PFSK-1 (cell line): ENCODE results near the gene ALG9.

ENCODE experiments used
- FOXP2 ChIP-seq: optimal IDR thresholded peaks from 2 replicates; pipeline ENCODE3; 2011; ENCODE audit warnings: borderline replicate concordance, control low read depth, inconsistent platforms; ENCODE audit not compliant: insufficient read depth; ENCODE audit errors: extremely low read length, extremely low read depth
- POLR2AphosphoS5 ChIP-seq: IDR thresholded peaks from 2 replicates; pipeline ENCODE4 v1.6.1; 2012; ENCODE audit warnings: low read depth, mild to moderate bottlenecking, control low read depth, low read length, moderate library complexity
- SIN3A ChIP-seq: IDR thresholded peaks from 2 replicates; pipeline ENCODE4 v1.6.1; 2012; ENCODE audit warnings: mild to moderate bottlenecking, low read length, moderate library complexity, borderline replicate concordance; ENCODE audit not compliant: insufficient read depth
- TAF1 ChIP-seq: IDR thresholded peaks from 2 replicates; pipeline ENCODE4 v1.6.1; 2012; ENCODE audit warnings: low read length, control low read depth, borderline replicate concordance; ENCODE audit not compliant: insufficient read depth
- TF ChIP-seq, protein P1 (sequence below), 2 experiments: IDR thresholded peaks; 2 replicates each; pipeline versions ENCODE4 v1.6.1 to v1.8.0; 2011 to 2012; ENCODE audit warnings: low read depth in 2 of 2, low read length in 2 of 2, control low read depth in 1 of 2, inconsistent platforms in 1 of 2, mild to moderate bottlenecking in 1 of 2, moderate library complexity in 1 of 2; ENCODE audit not compliant: insufficient read depth in 1 of 2

ALG9 gene

DNA sequence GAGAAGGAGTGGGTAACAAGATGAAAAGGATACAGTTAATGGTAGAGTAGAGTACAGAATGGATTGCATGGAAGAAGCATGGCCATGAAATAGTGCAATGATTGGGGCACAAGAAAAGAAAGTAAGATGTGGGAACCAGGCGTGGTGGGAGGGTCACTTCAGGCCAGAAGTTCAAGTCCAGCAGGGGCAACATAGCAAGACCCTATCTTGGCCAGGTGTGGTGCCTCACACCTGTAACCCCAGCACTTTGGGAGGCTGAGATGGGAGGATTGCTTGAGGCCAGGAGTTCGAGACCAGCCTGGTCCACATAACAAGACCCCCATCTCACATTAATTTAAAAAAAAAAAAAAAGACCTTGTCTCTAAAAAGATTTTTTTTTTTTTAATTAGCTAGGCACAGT is 45.9 kb upstream of the ALG9 start:
- TF ChIP-seq TAF1 (no peak), SIN3A (no peak), FOXP2 (no peak), POLR2AphosphoS5 (no peak)
- TF ChIP-seq, protein P1, sequence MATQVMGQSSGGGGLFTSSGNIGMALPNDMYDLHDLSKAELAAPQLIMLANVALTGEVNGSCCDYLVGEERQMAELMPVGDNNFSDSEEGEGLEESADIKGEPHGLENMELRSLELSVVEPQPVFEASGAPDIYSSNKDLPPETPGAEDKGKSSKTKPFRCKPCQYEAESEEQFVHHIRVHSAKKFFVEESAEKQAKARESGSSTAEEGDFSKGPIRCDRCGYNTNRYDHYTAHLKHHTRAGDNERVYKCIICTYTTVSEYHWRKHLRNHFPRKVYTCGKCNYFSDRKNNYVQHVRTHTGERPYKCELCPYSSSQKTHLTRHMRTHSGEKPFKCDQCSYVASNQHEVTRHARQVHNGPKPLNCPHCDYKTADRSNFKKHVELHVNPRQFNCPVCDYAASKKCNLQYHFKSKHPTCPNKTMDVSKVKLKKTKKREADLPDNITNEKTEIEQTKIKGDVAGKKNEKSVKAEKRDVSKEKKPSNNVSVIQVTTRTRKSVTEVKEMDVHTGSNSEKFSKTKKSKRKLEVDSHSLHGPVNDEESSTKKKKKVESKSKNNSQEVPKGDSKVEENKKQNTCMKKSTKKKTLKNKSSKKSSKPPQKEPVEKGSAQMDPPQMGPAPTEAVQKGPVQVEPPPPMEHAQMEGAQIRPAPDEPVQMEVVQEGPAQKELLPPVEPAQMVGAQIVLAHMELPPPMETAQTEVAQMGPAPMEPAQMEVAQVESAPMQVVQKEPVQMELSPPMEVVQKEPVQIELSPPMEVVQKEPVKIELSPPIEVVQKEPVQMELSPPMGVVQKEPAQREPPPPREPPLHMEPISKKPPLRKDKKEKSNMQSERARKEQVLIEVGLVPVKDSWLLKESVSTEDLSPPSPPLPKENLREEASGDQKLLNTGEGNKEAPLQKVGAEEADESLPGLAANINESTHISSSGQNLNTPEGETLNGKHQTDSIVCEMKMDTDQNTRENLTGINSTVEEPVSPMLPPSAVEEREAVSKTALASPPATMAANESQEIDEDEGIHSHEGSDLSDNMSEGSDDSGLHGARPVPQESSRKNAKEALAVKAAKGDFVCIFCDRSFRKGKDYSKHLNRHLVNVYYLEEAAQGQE (IDR thresholded peaks at IDR 0.05; ENCODE audit: insufficient read depth in 1 of 2, low read depth in 2 of 2, low read length in 2 of 2), result no peak

DNA sequence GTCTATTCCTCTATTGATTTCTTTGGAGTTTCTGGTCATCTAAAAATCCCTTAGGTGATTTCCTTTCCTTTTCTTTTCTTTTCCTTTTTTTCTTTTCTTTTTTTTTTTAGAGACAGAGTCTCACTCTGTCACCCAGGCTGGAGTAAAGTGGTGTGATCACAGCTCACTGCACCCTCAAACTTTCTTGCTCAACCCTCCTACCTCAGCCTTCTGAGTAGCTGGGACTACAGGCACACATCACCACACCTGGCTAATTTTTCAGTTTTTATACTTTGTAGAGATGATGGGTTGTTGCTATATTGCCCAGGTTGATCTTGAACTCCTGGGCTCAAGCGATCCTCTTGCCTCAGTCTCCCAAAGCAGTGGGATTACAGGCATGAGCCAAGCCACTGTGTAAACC is 45.4 kb upstream of the ALG9 start:
- TF ChIP-seq POLR2AphosphoS5 (no peak), FOXP2 (no peak), SIN3A (no peak), TAF1 (no peak)
- TF ChIP-seq, protein P1 (IDR thresholded peaks at IDR 0.05; ENCODE audit: insufficient read depth in 1 of 2, low read depth in 2 of 2, low read length in 2 of 2), result no peak

DNA sequence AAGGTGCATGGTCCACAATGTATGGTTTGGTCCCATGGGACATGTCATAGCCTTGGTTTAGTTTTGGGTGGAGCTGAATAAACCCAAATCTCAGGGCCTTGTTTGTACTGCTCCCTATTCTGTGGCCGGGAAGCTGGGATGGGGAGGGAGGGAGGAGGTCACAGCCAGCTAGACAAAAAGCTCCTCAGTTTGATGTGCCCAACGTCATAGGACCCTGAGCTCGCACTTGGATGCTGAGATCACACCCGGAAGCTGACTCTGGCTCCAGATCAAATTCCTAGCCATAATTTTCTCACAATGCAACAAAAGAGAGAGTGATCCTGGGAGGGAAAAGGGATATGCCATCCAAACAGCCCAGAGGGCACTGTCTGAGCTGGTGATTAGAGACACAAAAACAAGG is 42.6 kb upstream of the ALG9 start:
- no peak for TF ChIP-seq SIN3A
- TF ChIP-seq POLR2AphosphoS5, result no peak
- TF ChIP-seq, protein P1 (IDR thresholded peaks at IDR 0.05; ENCODE audit: insufficient read depth in 1 of 2, low read depth in 2 of 2, low read length in 2 of 2), result no peak

DNA sequence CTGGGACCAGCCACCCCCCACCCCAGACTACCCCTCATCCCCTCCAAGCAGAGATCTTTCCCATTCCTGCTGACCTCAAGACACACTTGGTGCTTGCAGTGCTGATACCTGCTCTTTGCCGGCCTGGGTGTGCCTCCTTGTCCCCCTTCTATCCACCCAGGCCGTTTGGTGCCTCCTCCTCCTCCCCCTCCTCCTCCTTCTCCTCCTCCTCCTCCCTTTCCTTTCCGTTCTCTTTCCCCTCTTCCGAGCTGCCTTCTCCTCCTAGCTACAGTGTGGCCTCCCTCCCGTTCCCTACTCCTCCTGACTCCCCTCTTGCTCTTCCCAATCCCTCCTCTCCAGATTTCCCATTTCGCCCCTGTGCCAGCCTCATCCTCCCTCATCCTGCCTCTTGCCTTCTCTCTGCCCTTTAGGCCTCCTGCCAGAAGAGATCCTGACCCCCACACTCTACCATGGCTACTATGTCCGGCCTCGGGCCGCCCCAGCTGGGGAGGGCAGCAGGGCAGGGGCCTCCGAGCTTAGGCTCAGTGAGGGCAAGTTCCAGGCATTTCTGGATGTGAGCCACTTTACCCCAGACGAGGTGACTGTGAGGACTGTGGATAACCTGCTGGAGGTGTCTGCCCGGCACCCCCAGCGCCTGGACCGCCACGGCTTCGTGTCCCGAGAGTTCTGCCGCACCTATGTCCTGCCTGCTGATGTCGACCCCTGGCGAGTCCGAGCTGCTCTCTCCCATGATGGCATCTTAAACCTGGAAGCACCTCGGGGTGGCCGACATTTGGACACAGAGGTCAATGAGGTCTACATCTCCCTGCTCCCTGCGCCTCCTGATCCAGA is 41.9 kb upstream of the ALG9 start:
- TF ChIP-seq, protein P1 (IDR thresholded peaks at IDR 0.05; ENCODE audit: insufficient read depth in 1 of 2, low read depth in 2 of 2, low read length in 2 of 2), result no peak
- TF ChIP-seq SIN3A (no peak), FOXP2 (no peak), POLR2AphosphoS5 (no peak), TAF1 (no peak)

- TF ChIP-seq FOXP2 (no peak), POLR2AphosphoS5 (no peak), SIN3A (no peak), TAF1 (no peak)
- TF ChIP-seq, protein P1 (IDR thresholded peaks at IDR 0.05; ENCODE audit: insufficient read depth in 1 of 2, low read depth in 2 of 2, low read length in 2 of 2), result no peak
These were observed 41.2 kb upstream of the ALG9 start, which contains the start of gene HSPB2 for GRCh38 chr11:111912535-111912934. Gene HSPB2, plus strand, starts transcription at chr11:111912734. Its CDS starts 96 bp downstream, at chr11:111912830.
